ENCODE measurements around the gene PPL. TPM values are rescaled to one million over a fixed set of nuclear protein-coding genes. Genes with fewer than 3 reads are reported as not detected.

The PPL gene
- total and polyA plus RNA-seq, 2 of the 8 experiments (the other 6 are each of a cell fraction or from before 2014, with no cell fraction given): 11.3 to 29.5 TPM

DNA sequence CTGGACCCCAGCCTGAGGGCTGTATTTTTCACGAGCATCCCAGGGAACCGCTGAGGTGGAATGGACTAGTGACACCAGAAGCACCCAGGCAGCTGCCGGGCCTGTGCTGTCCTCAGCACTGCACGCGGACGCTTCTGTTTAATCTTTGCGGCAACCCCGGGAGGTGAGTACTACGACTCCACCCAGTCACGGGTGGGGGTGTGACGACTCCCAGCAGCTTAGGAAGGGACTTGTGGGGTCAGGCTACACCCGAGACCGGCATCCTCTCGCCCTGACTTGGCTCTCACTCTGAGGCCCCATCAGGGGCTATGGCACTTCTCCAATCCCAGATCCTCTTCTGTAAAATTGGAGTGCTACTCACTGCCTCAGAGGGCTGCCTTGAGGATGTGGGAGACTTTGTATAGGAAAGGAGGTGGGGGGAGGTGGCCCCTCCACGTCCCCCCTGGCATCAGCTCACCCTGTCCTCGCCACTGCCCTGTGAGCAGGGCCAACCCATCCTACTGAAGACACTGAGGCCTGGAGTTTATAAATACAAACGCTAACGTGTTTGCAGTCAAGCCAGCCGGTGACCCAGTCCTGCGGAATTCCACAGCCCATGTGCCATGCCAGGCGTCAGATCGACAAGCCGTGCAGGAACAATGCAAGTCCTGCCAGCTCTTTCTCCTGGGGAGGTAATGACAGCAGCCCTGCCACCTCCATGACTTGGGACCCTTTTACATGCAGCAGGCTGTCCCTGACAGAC lies 44.4 kb downstream of the PPL start (continued):
- TF ChIP-seq JUND (IDR thresholded peaks at IDR 0.05; ENCODE audit: low read length): no peak
- TF ChIP-seq CTBP2 (IDR thresholded peaks at IDR 0.05; ENCODE audit: borderline replicate concordance, insufficient read depth, insufficient read length, low read length): no peak
- TF ChIP-seq SP2 (IDR thresholded peaks at IDR 0.05; ENCODE audit: low read length): no peak

Data from H1 (cell line).